OCI-LY3 (cell line): Measurements from ENCODE around the gene SEMA5B.

Source experiments
- EZH2phosphoT487 ChIP-seq: fragments of 200-600 bp; shearing (Covaris generic); IDR thresholded peaks from 2 replicates; pipeline ENCODE4 v1.6.1; 2018; ENCODE audit warnings: antibody characterized with exemption, mixed run types, low read depth
- TF ChIP-seq, protein P1 (sequence below): fragments of 200-600, 300-600 bp; sonication (generic); IDR thresholded peaks from 2 replicates; pipeline ENCODE4 v1.5.1; 2014; ENCODE audit warnings: antibody characterized with exemption, low read length, low read depth

DNA sequence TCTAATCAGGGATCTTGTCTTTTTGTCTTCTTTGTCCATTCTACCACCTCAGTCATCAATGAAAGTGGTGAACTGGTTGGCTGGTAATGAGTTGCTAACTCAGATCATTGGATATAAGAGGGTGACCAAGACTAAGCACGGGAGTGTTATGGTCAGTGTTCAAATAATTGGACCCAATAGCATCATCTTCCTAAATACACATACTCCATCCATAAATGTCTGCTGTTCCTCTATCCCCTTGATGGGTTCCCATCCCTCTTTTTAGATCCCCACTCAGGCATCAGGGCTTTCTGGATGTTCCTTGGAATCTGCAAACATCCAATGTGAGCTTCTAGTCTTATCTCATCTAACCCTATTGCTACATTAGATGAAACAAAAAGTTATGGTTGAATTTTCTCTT, 3.5 kb downstream of the SEMA5B start:
- TF ChIP-seq, protein P1, sequence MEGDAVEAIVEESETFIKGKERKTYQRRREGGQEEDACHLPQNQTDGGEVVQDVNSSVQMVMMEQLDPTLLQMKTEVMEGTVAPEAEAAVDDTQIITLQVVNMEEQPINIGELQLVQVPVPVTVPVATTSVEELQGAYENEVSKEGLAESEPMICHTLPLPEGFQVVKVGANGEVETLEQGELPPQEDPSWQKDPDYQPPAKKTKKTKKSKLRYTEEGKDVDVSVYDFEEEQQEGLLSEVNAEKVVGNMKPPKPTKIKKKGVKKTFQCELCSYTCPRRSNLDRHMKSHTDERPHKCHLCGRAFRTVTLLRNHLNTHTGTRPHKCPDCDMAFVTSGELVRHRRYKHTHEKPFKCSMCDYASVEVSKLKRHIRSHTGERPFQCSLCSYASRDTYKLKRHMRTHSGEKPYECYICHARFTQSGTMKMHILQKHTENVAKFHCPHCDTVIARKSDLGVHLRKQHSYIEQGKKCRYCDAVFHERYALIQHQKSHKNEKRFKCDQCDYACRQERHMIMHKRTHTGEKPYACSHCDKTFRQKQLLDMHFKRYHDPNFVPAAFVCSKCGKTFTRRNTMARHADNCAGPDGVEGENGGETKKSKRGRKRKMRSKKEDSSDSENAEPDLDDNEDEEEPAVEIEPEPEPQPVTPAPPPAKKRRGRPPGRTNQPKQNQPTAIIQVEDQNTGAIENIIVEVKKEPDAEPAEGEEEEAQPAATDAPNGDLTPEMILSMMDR, result no peak
- TF ChIP-seq EZH2phosphoT487, result no peak
